Muscle layer of colon (tissue), 2 donors: ENCODE results near the gene KRT79.
"Not testable (repeated sequence)": the region's sequence is repeated elsewhere in the genome, so short reads cannot be mapped to it uniquely, and the experiment has no call there.

Source experiments
- H3K27ac ChIP-seq: one replicate; pipeline ENCODE4 v1.7.0; 2013; ENCODE audit warnings: low read depth, mild to moderate bottlenecking, low read length, moderate library complexity
- H3K27me3 ChIP-seq, 2 donors: one replicate each; pipeline ENCODE4 v1.7.0; 2013; ENCODE audit warnings: low read length in 2 of 2, mild to moderate bottlenecking in 2 of 2; ENCODE audit not compliant: insufficient read depth in 2 of 2, control insufficient read depth in 1 of 2
- H3K36me3 ChIP-seq: one replicate; pipeline ENCODE4 v1.7.0; 2013; ENCODE audit warnings: mild to moderate bottlenecking, low read length; ENCODE audit not compliant: insufficient read depth
- H3K4me1 ChIP-seq: one replicate; pipeline ENCODE4 v1.7.0; 2013; ENCODE audit warnings: mild to moderate bottlenecking, low read length; ENCODE audit not compliant: insufficient read depth
- H3K4me3 ChIP-seq, 2 donors: one replicate each; pipeline ENCODE4 v1.7.0; 2013; ENCODE audit warnings: low read length in 2 of 2, low read depth in 1 of 2, mild to moderate bottlenecking in 1 of 2, moderate library complexity in 1 of 2
- H3K9ac ChIP-seq: one replicate; pipeline ENCODE4 v1.7.0; 2013; ENCODE audit warnings: low read length
- H3K9me3 ChIP-seq: one replicate; pipeline ENCODE4 v1.7.0; 2013; ENCODE audit warnings: mild to moderate bottlenecking, low read length
- donor health status: abdominal sarcoma.
- donor health status: Adenocarcinoma of cecum.

KRT79 gene

DNA sequence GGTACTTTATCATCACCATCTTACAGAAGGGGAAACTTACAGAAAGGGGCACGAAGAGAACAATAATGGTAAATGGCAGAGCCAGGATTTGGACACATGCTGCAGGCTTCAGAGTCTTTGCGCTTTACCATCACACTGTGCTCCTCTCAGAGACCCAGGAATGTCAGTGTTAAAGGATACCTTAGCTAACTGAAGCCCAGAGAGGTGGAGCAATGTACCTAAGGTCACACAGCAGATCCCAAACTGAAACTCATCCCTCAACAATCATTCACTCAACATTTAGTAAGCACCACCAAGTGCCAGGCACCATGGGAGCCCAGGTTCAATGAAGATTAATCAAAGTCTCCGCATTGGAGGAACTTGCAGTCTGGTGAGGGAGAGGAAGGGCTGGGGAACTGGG lies 22.7 kb upstream of the KRT79 start:
- Histone ChIP-seq H3K4me3 (no peak overlapping the region), H3K27me3 (no peaks in the 10 kb centered on the region), H3K36me3 (no peaks in the 10 kb centered on the region), H3K4me1 (peaks cover 11% of the 10 kb centered on the region), H3K9ac (no peak overlapping the region), H3K27ac (no peak overlapping the region), H3K9me3 (no peaks in the 10 kb centered on the region)

DNA sequence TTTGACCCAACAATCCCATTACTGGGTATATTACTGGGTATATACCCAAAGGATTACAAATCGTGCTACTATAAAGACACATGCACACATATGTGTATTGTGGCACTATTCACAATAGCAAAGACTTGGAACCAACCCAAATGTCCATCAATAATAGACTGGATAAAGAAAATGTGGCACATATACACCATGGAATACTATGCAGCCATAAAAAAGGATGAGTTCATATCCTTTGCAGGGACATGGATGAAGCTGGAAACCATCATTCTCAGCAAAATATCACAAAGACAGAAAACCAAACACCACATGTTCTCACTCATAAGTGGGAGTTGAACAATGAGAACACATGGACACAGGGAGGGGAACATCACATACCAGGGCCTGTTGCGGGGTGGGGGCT lies 22.0 kb upstream of the KRT79 start:
- H3K36me3 ChIP-seq, H3K27me3 ChIP-seq, H3K9me3 ChIP-seq, H3K9ac ChIP-seq, H3K4me3 ChIP-seq, H3K27ac ChIP-seq: not testable (repeated sequence)
- H3K4me1 ChIP-seq, result peaks cover 11% of the 10 kb centered on the region

DNA sequence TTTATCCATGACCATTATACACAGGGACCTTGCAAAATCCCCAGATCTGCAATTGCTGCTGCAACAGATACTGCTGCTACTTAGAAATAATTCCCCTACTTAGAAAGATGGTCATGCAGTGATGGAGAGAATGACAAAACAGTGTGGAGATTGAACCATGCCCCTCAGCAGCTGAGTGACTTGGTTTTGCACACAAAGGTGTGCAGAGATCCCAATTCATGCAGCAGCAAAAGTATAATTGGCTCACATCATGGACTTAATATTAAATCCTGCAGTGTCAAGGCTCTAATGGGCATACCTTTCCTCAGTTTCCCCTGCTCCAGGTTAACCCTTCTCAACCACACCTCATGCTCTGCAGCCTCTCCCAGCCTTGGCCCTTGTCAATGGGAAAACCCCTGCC lies 17.7 kb upstream of the KRT79 start:
- H3K9me3 ChIP-seq, result no peaks in the 10 kb centered on the region
- H3K4me3 ChIP-seq, result no peak overlapping the region
- no peak overlapping the region for H3K9ac ChIP-seq
- peaks cover 0 to 6% of the 10 kb centered on the region in 2 donors for H3K27me3 ChIP-seq
- no peak overlapping the region for H3K27ac ChIP-seq
- H3K4me1 ChIP-seq, result no peaks in the 10 kb centered on the region
- no peaks in the 10 kb centered on the region for H3K36me3 ChIP-seq

DNA sequence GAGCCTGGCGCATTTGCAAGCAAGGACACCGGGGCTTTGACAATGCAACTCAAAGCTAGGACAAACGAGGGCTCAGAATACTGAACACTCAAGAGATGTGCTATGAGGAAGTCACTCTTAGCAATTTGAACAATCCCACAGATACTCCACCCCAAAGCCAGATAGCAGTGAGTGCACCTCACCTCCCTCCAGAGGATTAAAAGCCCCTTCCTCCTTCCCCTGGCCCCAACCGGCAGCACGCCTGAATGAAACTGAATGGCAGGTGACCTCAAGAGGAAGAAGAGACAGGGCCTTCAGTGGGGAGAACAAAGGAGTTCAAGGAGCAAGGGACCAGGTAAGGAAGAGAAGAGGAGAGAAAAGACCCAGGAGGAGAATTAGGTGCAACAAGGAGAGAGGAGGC lies 16.6 kb upstream of the KRT79 start:
- H3K27ac ChIP-seq, result no peak overlapping the region

DNA sequence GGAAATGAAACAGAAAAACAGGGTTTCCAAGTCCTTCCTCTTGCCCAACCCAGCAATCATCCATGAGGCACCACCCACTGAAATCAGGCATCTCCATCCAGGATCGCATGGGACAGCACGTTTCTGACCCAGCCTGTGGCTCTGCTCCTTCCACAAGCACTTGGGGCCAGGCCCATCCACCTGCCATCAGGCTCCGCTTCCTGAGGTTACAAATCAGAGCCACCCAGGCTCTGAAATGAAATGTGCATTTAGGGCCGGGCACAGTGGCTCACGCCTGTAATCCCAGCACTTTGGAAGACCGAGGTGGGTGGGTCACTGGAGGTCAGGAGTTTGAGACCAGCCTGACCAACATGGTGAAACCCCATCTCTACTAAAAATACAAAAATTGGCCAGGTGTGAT lies 15.4 kb upstream of the KRT79 start:
- Histone ChIP-seq H3K27me3 (peaks cover 0 to 6% of the 10 kb centered on the region in 2 donors), H3K9me3 (no peaks in the 10 kb centered on the region), H3K4me3 (no peak overlapping the region), H3K9ac (no peak overlapping the region), H3K36me3 (no peaks in the 10 kb centered on the region), H3K4me1 (no peaks in the 10 kb centered on the region), H3K27ac (no peak overlapping the region)

More for the DNA sequence above, 16.6 kb upstream of the KRT79 start:
- Histone ChIP-seq H3K9ac (no peak overlapping the region), H3K9me3 (no peaks in the 10 kb centered on the region), H3K27me3 (peaks cover 0 to 6% of the 10 kb centered on the region in 2 donors), H3K36me3 (no peaks in the 10 kb centered on the region), H3K4me1 (no peaks in the 10 kb centered on the region), H3K4me3 (no peak overlapping the region)

DNA sequence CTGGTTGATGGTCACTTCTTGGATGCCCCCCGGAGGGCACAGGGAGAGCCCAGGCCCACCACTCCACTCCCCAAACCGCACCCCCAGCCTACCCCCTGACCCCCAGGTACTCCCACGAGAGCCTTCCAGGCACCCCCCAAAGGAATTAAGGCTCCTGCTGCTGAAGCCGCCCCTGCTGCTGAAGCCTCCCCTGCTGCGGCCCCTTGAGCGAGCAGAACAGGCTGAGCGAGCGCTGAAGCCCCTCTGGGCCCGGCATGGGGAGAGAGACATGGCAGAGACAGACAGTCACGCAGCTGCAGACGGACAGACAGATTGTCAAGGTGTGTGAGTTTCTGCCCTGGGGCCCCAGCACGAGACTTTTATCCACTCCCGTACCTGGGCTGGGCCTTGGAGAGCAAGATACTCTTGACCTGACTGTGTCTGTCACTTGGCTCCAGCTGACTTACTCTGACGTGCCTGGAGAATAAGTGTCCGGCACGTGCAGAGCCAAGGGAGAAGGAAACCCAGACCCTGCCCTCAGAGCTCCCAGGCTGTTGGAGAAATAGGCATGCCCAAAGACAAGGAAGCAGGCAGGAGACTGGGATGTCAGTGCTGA lies 14.6 kb upstream of the KRT79 start, which contains the start of gene KRT78:
Gene KRT78 (minus strand): TSS at position 334 of the 595 bp plus-strand sequence. CDS start 64 bp downstream, at position 270.
- Histone ChIP-seq H3K9me3 (no peaks in the 10 kb centered on the region), H3K36me3 (no peaks in the 10 kb centered on the region), H3K4me3 (no peak within 1 kb of the TSS), H3K4me1 (no peaks in the 10 kb centered on the region), H3K27me3 (peaks cover 0 to 6% of the 10 kb centered on the region in 2 donors), H3K27ac (no peak within 1 kb of the TSS), H3K9ac (no peak within 1 kb of the TSS)

DNA sequence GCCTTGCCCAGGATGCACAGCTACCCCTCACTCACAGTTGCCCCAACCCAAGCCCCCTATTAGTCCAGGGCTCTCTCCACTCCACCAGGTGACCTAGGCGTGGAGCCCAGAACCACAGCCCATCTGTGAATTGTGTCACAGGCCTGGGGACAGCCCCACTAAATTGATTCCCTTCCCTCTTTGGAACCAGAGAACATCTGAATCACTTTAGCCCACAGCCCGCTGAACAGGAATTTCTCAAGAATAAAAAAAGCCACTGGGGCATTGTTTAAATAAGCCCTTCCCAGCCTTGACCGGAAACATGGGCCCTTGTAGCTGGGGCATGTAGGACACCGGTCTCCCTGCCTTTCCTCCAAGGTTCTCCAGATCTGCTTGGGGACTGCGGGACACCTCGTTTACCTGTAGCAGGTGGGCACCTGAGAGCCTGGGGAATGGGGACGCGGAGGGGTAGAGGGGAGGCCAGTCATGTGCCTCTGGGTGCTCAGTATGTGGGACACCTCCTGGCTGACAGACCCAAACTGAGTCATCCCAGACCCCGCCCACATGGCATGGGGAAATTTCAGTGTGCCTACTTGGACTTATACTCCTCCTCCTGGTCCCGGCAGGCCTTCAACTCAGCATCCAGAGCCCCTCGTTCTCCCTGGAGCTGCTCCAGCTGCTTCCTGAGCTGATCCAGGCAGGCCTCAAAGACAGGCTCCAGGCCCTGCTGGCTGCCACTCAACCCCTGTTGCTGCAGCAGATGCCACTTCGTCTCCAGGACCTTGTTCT lies 13.4 kb upstream of the KRT79 start:
- Histone ChIP-seq H3K27me3 (peaks cover 0 to 6% of the 10 kb centered on the region in 2 donors), H3K27ac (no peak overlapping the region), H3K9me3 (no peaks in the 10 kb centered on the region), H3K4me1 (no peaks in the 10 kb centered on the region), H3K9ac (no peak overlapping the region), H3K4me3 (no peak overlapping the region), H3K36me3 (no peaks in the 10 kb centered on the region)

DNA sequence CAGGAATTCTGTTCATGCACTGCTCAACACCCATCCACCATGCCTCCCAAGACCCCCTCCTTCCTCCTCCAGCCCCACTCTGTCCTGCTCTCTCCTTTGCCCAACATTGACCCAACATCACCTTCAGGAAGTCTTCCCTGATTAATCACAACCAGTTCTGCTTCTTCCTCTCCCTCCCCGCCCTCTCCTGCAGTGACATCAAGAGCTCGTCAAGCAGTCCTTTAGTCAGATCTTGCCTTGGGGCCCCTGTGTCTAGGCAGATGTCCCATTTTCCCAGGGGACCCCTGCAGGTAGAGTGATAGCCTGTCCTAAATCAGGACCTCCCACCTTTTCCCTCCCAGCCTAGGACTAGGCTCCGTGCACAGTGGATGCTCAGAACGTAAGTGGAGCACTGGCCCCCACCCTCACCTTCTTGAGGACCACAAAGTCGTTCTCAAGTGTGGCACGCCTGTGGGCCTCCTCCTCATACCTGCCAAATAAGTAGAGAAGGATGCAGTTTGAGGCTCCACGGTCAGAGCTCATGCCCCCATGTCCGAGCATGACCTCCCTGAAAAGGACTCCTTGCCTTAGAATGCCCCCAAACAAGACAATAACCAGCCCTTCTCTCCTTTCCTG lies 12.4 kb upstream of the KRT79 start:
- H3K36me3 ChIP-seq, result no peaks in the 10 kb centered on the region
- no peak overlapping the region for H3K9ac ChIP-seq
- peaks cover 0 to 6% of the 10 kb centered on the region in 2 donors for H3K27me3 ChIP-seq
- no peaks in the 10 kb centered on the region for H3K4me1 ChIP-seq
- no peak overlapping the region for H3K4me3 ChIP-seq
- H3K27ac ChIP-seq, result no peak overlapping the region
- no peaks in the 10 kb centered on the region for H3K9me3 ChIP-seq

DNA sequence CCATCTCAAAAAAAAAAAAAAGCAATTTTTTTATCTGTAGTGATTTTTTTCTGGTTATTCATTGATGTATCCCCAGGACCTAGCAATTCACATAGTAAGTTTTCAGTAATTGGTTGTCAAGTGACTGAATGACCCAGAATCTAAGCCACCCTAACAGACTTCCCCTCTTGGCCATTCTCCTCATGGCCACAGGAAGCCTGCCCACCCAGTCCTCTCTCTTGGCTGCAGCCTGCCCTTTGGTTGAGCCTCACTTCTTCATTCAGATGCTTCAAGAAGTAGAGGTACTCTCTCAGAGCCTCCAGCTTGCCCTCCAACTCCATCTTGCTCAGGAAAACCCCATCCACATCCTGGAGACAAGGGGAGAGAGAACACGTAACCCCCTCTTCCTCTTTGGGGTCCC lies 11.8 kb upstream of the KRT79 start:
- Histone ChIP-seq H3K36me3 (no peaks in the 10 kb centered on the region), H3K9me3 (no peaks in the 10 kb centered on the region), H3K27me3 (peaks cover 0 to 6% of the 10 kb centered on the region in 2 donors), H3K4me1 (no peaks in the 10 kb centered on the region), H3K27ac (no peak overlapping the region), H3K4me3 (no peak overlapping the region), H3K9ac (no peak overlapping the region)

DNA sequence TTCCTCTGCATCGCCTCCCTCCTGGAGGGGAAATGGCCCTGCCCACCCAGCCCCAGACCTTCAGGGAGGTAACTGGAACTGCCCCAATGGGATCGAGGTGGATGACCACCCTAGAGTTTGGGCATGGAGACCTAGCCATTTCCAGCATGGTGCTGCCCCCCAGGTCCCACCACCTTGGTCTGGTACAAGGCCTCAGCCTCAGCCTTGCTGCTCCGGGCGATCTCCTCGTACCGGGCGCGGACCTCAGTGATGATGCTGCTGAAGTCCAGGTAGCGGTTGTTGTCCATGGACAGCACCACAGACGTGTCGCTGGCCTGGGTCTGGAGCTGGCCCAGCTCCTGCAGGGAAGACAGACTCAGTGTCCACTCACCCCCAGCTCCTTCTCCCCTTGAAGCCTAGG lies 10.3 kb upstream of the KRT79 start:
- H3K9me3 ChIP-seq, result no peaks in the 10 kb centered on the region
- no peak overlapping the region for H3K9ac ChIP-seq
- H3K4me1 ChIP-seq, result no peaks in the 10 kb centered on the region
- peaks cover 0 to 6% of the 10 kb centered on the region in 2 donors for H3K27me3 ChIP-seq
- H3K36me3 ChIP-seq, result no peaks in the 10 kb centered on the region
- no peak overlapping the region for H3K4me3 ChIP-seq
- H3K27ac ChIP-seq, result no peak overlapping the region

DNA sequence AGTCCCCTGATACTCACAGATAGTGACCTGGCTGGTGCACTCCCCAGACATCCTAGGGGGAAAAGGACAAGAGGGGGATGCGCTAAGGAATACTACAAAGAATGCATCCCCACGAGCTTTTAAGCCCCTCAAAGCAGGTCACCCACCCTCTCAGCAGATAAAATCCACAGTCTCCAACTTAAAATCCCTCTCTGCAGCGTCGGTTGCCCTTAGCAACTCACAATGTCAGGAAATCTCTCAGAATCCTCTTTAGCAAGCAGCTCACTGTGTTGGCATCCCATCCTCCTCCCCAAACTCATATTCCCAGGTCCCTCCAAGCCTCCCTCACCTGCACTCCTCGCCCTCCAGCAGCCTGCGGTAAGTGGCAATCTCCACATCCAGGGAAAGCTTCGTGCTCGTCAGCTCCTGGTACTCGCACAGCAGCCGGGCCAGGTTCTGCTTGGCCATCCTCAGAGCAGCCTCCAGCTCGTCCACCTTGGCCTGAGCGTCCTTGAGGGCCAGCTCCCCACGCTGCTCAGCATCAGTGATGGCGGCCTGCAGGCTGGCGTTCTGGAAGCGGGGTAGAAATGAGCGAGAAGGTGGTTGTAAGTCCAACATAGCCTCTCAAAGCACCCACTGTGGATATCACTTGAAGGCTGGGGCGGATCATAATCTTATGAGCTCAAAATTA lies 5.5 kb upstream of the KRT79 start:
- Histone ChIP-seq H3K36me3 (no peaks in the 10 kb centered on the region), H3K9me3 (no peaks in the 10 kb centered on the region), H3K4me1 (no peaks in the 10 kb centered on the region), H3K27ac (no peak overlapping the region), H3K9ac (no peak overlapping the region), H3K27me3 (no peaks in the 10 kb centered on the region), H3K4me3 (no peak overlapping the region)
